HCT116 (cell line): Measurements from ENCODE around the gene TMEM59L.

Experiments used
- EGR1 ChIP-seq: IDR thresholded peaks from 2 replicates; pipeline ENCODE4 v1.6.1; 2012; ENCODE audit warnings: low read depth
- EZH2 ChIP-seq: fragments of 200-600 bp; sonication (generic); IDR thresholded peaks from 2 replicates; pipeline ENCODE4 v1.6.1; 2017; ENCODE audit warnings: antibody characterized with exemption, mixed run types
- POLR2A ChIP-seq: IDR thresholded peaks from 2 replicates; pipeline ENCODE4 v1.7.0; 2011; ENCODE audit warnings: borderline replicate concordance; ENCODE audit not compliant: insufficient read depth, insufficient read length; ENCODE audit errors: extremely low read depth
- POLR2AphosphoS5 ChIP-seq: IDR thresholded peaks from 2 replicates; pipeline ENCODE4 v1.6.1; 2011; ENCODE audit warnings: mild to moderate bottlenecking, low read depth, low read length, moderate library complexity
- SIN3A ChIP-seq: IDR thresholded peaks from 2 replicates; pipeline ENCODE4 v1.6.1; 2012; ENCODE audit warnings: low read depth

- TF ChIP-seq EGR1 (no peak), SIN3A (no peak), POLR2AphosphoS5 (no peak), EZH2 (no peak), POLR2A (no peak)
Measured at GRCh38 chr19:18618236-18618635, 5.6 kb downstream of the TMEM59L start.
